Stomach (tissue), 9 donors: Measurements from ENCODE around the gene CIRBP. TPM values are rescaled to one million over a fixed set of nuclear protein-coding genes. Genes with fewer than 3 reads are reported as not detected.

Experiments used
- DNase-seq, 2 donors: peaks; one replicate each; pipeline versions ENCODE4 v3.0.0 to v3.0.0-alpha.2; 2013 to 2019
- H3K27ac ChIP-seq, 5 donors: fragments of 200-600 bp in 4 of 5; sonication (generic) in 4 of 5; one replicate each; pipeline ENCODE4 v1.5.1; 2013 to 2019; ENCODE audit warnings: mild to moderate bottlenecking in 1 of 5, moderate library complexity in 1 of 5
- H3K27me3 ChIP-seq, 3 donors: fragments of 200-600 bp; sonication (generic); one replicate each; pipeline ENCODE4 v1.5.1; 2017 to 2019; ENCODE audit warnings: mixed run types in 1 of 3
- H3K36me3 ChIP-seq, 4 donors: fragments of 200-600 bp; sonication (generic); 1 replicate in 3 of 4; 2 replicates in 1 of 4; pipeline ENCODE4 v1.5.1; 2016 to 2019
- H3K4me1 ChIP-seq, 4 donors: fragments of 200-600 bp; sonication (generic); one replicate each; pipeline ENCODE4 v1.5.1; 2016 to 2019
- H3K4me3 ChIP-seq, 4 donors: fragments of 200-600 bp; sonication (generic) in 3 of 4; one replicate each; pipeline ENCODE4 v1.5.1; 2016 to 2019; ENCODE audit warnings: mild to moderate bottlenecking in 1 of 4
- H3K9me3 ChIP-seq, 4 donors: fragments of 200-600 bp; sonication (generic); one replicate each; pipeline ENCODE4 v1.5.1; 2016 to 2019
- CTCF ChIP-seq, 7 experiments: fragments of 450-650 bp in 4 of 7; fragments of 200-600 bp in 3 of 7; sonication (generic) in 3 of 7; IDR thresholded peaks; one replicate each; pipeline ENCODE4 v1.5.1; 2016 to 2019; ENCODE audit warnings: antibody characterized with exemption in 7 of 7, control low read depth in 2 of 7, mild to moderate bottlenecking in 1 of 7
- EP300 ChIP-seq: sonication (generic); formaldehyde crosslinking; IDR thresholded peaks from one replicate; pipeline ENCODE4 v1.6.1; 2017; ENCODE audit warnings: antibody characterized with exemption
- POLR2A ChIP-seq, 4 donors: fragments of 450-650 bp; IDR thresholded peaks; one replicate each; pipeline ENCODE4 v1.6.1; 2016; ENCODE audit warnings: antibody characterized with exemption in 4 of 4, control low read depth in 2 of 4, mild to moderate bottlenecking in 1 of 4, moderate library complexity in 1 of 4
- POLR2AphosphoS5 ChIP-seq, 3 donors: sonication (generic); formaldehyde crosslinking; IDR thresholded peaks; one replicate each; pipeline ENCODE4 v1.6.1; 2016; ENCODE audit warnings: antibody characterized with exemption in 3 of 3
- WGBS, 5 donors: extraction: QIAGEN DNeasy Blood & Tissue Kit in 3 of 5; methylation state at CpG; one replicate each; pipeline versions ENCODE4 v1.1.5 to v1.1.7; 2013 to 2018; 5-methylcytosine and 5-hydroxymethylcytosine counted together
- intact Hi-C: fragments of 100-400 bp; cut with DNase I; formaldehyde crosslinking; loops from one replicate; pipeline ENCODE4 v1.15.1; 2023; ENCODE audit warnings: low total_unique reads
- polyA plus RNA-seq, 3 donors: library from polyadenylated mRNA; stranded (reverse); fragments of 200-250 nt; gene quantifications; one replicate each; pipeline ENCODE4 v1.2.3, GENCODE V29; 2013
- total RNA-seq, 5 donors: library from RNA; depleted of rRNA; stranded (reverse); fragments of >200 nt; gene quantifications; one replicate each; pipeline versions ENCODE4 v1.1.0 to v1.2.3, GENCODE V29; 2014 to 2016
- donor health status: healthy with polysubstance abuse.
- donor health status: Bipolar disorder and iron deficiency.
- donor health status: healthy.

The CIRBP gene
- total and polyA plus RNA-seq, 8 donors = 250 to 686 (median 356) TPM

GRCh38 chr19:1251330-1252220 lies 17.6 kb upstream of the CIRBP start:
- Histone ChIP-seq H3K36me3 (peaks cover 36 to 49% (median 44%) of the 10 kb centered on the region in 4 donors), H3K27me3 (no peaks in the 10 kb centered on the region), H3K4me1 (peaks cover 56 to 71% (median 65%) of the 10 kb centered on the region in 4 donors), H3K27ac (peak overlapping the region; percentile 80 to 100 (median 100)), H3K4me3 (peak overlapping the region; percentile 68 to 94 (median 84)), H3K9me3 (no peaks in the 10 kb centered on the region)
- intact Hi-C loops = no loop called here
- DNase-seq = peak; percentile 72 to 88
- 1 to 4% (median 3%) methylated on average over 18 to 41 of the region's 41 CpGs for WGBS, 5 donors
- TF ChIP-seq POLR2A (IDR thresholded peaks at IDR 0.05) (no peak), CTCF (IDR thresholded peaks at IDR 0.05) (no peak), EP300 (no peak), POLR2AphosphoS5 (IDR thresholded peaks at IDR 0.05) (peak in 2 of 3 donors; percentile 18 to 21)

GRCh38 chr19:1252221-1252820 lies 16.8 kb upstream of the CIRBP start:
- 1 to 2% (median 1%) methylated on average over 19 to 30 of the region's 30 CpGs for WGBS, 5 donors
- Histone ChIP-seq H3K4me1 (peaks cover 56 to 71% (median 66%) of the 10 kb centered on the region in 4 donors), H3K9me3 (no peaks in the 10 kb centered on the region), H3K4me3 (peak overlapping the region; percentile 68 to 94 (median 84)), H3K27ac (peak overlapping the region; percentile 80 to 100 (median 100)), H3K27me3 (no peaks in the 10 kb centered on the region), H3K36me3 (peaks cover 43 to 57% (median 51%) of the 10 kb centered on the region in 4 donors)
- intact Hi-C loops = no loop called here
- TF ChIP-seq POLR2A (IDR thresholded peaks at IDR 0.05) = no peak
- no peak for TF ChIP-seq CTCF (IDR thresholded peaks at IDR 0.05)
- TF ChIP-seq EP300 = peak; percentile 15
- TF ChIP-seq POLR2AphosphoS5 (IDR thresholded peaks at IDR 0.05) = peak in 2 of 3 donors; percentile 48 to 78
- peak; percentile 92 to 94 for DNase-seq

- peak in 2 of 7 experiments; percentile 11 to 31 for TF ChIP-seq CTCF (IDR thresholded peaks at IDR 0.05)
- no peak for TF ChIP-seq POLR2A (IDR thresholded peaks at IDR 0.05)
- TF ChIP-seq EP300 = peak; percentile 50
- TF ChIP-seq POLR2AphosphoS5 (IDR thresholded peaks at IDR 0.05) = peak; percentile 29 to 76 (median 70)
- 0 to 2% (median 1%) methylated on average over 10 to 26 of the region's 26 CpGs for WGBS, 5 donors
- Histone ChIP-seq H3K27me3 (no peaks in the 10 kb centered on the region), H3K27ac (peak overlapping the region; percentile 80 to 100 (median 100)), H3K4me3 (peak overlapping the region; percentile 68 to 94 (median 84)), H3K4me1 (peaks cover 56 to 71% (median 66%) of the 10 kb centered on the region in 4 donors), H3K9me3 (no peaks in the 10 kb centered on the region), H3K36me3 (peaks cover 50 to 63% (median 57%) of the 10 kb centered on the region in 4 donors)
- DNase-seq = peak; percentile 90 to 94
- intact Hi-C loops = no loop called here
These were observed 16.2 kb upstream of the CIRBP start for GRCh38 chr19:1252821-1253513.
